Panc1 (cell line): ENCODE data around the gene ZBTB14. TPM values are rescaled to one million over a fixed set of nuclear protein-coding genes. Genes with fewer than 3 reads are reported as not detected.

Source experiments
- ATAC-seq: fragments of 200-7000 bp; cut with Tn5 transposase; 2 replicates; pipeline ENCODE4 v1.9.1; 2020; ENCODE audit warnings: mild to moderate bottlenecking, moderate library complexity
- BruUV-seq: library from RNA; stranded (reverse); fragments of 400-500 nt; replicated peaks from 2 replicates; lab custom pipeline; 2021; lab: Mats Ljungman, UMichigan
- CTCF ChIA-PET: fragments of 300-600 bp; sonication (Branson Sonifier 250); formaldehyde crosslinking; loops from one replicate; lab custom pipeline; 2022; ENCODE audit warnings: antibody characterized with exemption; lab: Charles Lee
- POLR2A ChIA-PET: fragments of 300-600 bp; sonication (Branson Sonifier 250); formaldehyde crosslinking; loops from one replicate; lab custom pipeline; 2022; ENCODE audit warnings: antibody characterized with exemption; lab: Charles Lee
- DNase-seq: peaks from one replicate; pipeline ENCODE4 v3.0.0-alpha.2; 2010; ENCODE audit warnings: low read depth, low spot score
- H3K27ac ChIP-seq: 2 replicates; pipeline ENCODE4 v1.5.1; 2011; ENCODE audit warnings: mild to moderate bottlenecking, low read length, inconsistent platforms
- H3K27me3 ChIP-seq: fragments of 200-500 bp; sonication (Bioruptor generic); 2 replicates; pipeline ENCODE4 v1.6.0; 2014; ENCODE audit warnings: low read length, inconsistent platforms; ENCODE audit not compliant: control insufficient read depth, insufficient read depth
- H3K36me3 ChIP-seq: fragments of 200-500 bp; sonication (Bioruptor generic); 2 replicates; pipeline ENCODE4 v1.5.1; 2014; ENCODE audit warnings: inconsistent platforms, mild to moderate bottlenecking, low read length, moderate library complexity; ENCODE audit not compliant: control insufficient read depth, insufficient read depth
- H3K4me1 ChIP-seq: 2 replicates; pipeline ENCODE4 v1.5.1; 2011; ENCODE audit warnings: inconsistent platforms, mild to moderate bottlenecking, low read length, moderate library complexity; ENCODE audit not compliant: control insufficient read depth, insufficient read depth
- H3K4me3 ChIP-seq, 2 experiments: 2 replicates each; pipeline ENCODE4 v1.5.1; 2011 to 2012; ENCODE audit warnings: low read depth in 2 of 2, low read length in 2 of 2, mild to moderate bottlenecking in 2 of 2, inconsistent platforms in 1 of 2, moderate library complexity in 1 of 2
- H3K9me3 ChIP-seq: fragments of 200-500 bp; sonication (Bioruptor generic); 2 replicates; pipeline ENCODE4 v1.5.1; 2014; ENCODE audit warnings: low read depth, mild to moderate bottlenecking, inconsistent platforms, low read length, moderate library complexity; ENCODE audit not compliant: control insufficient read depth, insufficient read depth
- CTCF ChIP-seq: fragments of 450-650 bp; IDR thresholded peaks from 2 replicates; pipeline ENCODE4 v1.5.1; 2017; ENCODE audit warnings: mild to moderate bottlenecking
- POLR2AphosphoS5 ChIP-seq: IDR thresholded peaks from 2 replicates; pipeline ENCODE4 v1.6.1; 2012; ENCODE audit warnings: mild to moderate bottlenecking, low read depth, low read length, moderate library complexity
- REST ChIP-seq, 2 experiments: IDR thresholded peaks; 2 replicates each; pipeline ENCODE4 v1.6.1; 2011 to 2012; ENCODE audit warnings: low read depth in 2 of 2, control low read depth in 1 of 2, low read length in 1 of 2, mild to moderate bottlenecking in 1 of 2, moderate library complexity in 1 of 2; ENCODE audit not compliant: insufficient read depth in 1 of 2
- SIN3A ChIP-seq: IDR thresholded peaks from 2 replicates; pipeline ENCODE4 v1.6.1; 2012; ENCODE audit warnings: low read depth, mild to moderate bottlenecking, low read length, moderate library complexity, borderline replicate concordance; ENCODE audit not compliant: insufficient read depth
- TCF7L2 ChIP-seq: IDR thresholded peaks from 2 replicates; pipeline ENCODE4 v1.6.1; 2011; ENCODE audit warnings: mild to moderate bottlenecking, low read depth, low read length, inconsistent platforms
- in situ Hi-C: cut with HindIII; loops from 2 replicates; pipeline ENCODE4 v1.10.0; 2016; ENCODE audit warnings: low sequenced_read_pairs, low pct_unique_long_range_greater_than_20kb
- intact Hi-C: fragments of 100-400 bp; cut with micrococcal nuclease; formaldehyde crosslinking; loops from one replicate; pipeline ENCODE4 v1.10.0; 2022; ENCODE audit not compliant: unreplicated experiment
- total RNA-seq: library from RNA; stranded (reverse); gene quantifications from one replicate; pipeline ENCODE4 v1.2.1, GENCODE V29; 2021; ENCODE audit not compliant: unreplicated experiment

The ZBTB14 gene
- total RNA-seq, 1 experiment from 2014 or later: 12.6 TPM

GRCh38 chr18:5244941-5245340 is 50.6 kb downstream of the ZBTB14 start:
- Histone ChIP-seq H3K9me3 (no peaks in the 10 kb centered on the region), H3K27me3 (no peaks in the 10 kb centered on the region), H3K4me3 (no peak overlapping the region), H3K4me1 (no peaks in the 10 kb centered on the region), H3K27ac (no peak overlapping the region), H3K36me3 (no peaks in the 10 kb centered on the region)
- no peak for DNase-seq
- no TSS peak for BruUV-seq
- intact Hi-C loops: no loop called here
- ATAC-seq: no peak
- in situ Hi-C loops: no loop called here
- CTCF ChIA-PET: no interaction called here
- POLR2A ChIA-PET: no interaction called here
- no peak for TF ChIP-seq REST (IDR thresholded peaks at IDR 0.05; ENCODE audit: insufficient read depth in 1 of 2, low read depth in 2 of 2, low read length in 1 of 2)
- no peak for TF ChIP-seq POLR2AphosphoS5
- no peak for TF ChIP-seq TCF7L2
- TF ChIP-seq SIN3A: no peak
- TF ChIP-seq CTCF: no peak

- DNase-seq (no peak), ATAC-seq (no peak)
- Histone ChIP-seq H3K4me1 (peaks cover 7% of the 10 kb centered on the region), H3K36me3 (no peaks in the 10 kb centered on the region), H3K27ac (peak overlapping the region; percentile 85; the same call in 1 of the 2 replicates), H3K9me3 (no peaks in the 10 kb centered on the region), H3K4me3 (peak overlapping the region; percentile 80 to 88; a peak in 3 of 4 replicates), H3K27me3 (no peaks in the 10 kb centered on the region)
- intact Hi-C loops (loop anchor here (5.0 kb wide), 1 partner anchor 58 kb away; the partner anchor contains the start of gene ZBTB14), in situ Hi-C loops (no loop called here)
- BruUV-seq: TSS peak; percentile 63
- TF ChIP-seq POLR2AphosphoS5 (no peak), REST (IDR thresholded peaks at IDR 0.05; ENCODE audit: insufficient read depth in 1 of 2, low read depth in 2 of 2, low read length in 1 of 2) (no peak), TCF7L2 (no peak), SIN3A (no peak), CTCF (no peak)
- POLR2A ChIA-PET: no interaction called here
- CTCF ChIA-PET: no interaction called here
Observed at GRCh38 chr18:5239447-5239846, 56.1 kb downstream of the ZBTB14 start.

Other genes starting within 250 kb of the ZBTB14 start
- gene AKAIN1, start 98.5 kb downstream of the ZBTB14 start, total RNA-seq: not detected
- 0.36 TPM for gene EPB41L3, start 248.3 kb upstream of the ZBTB14 start, total RNA-seq